Measurements from ENCODE around the gene NOL4.
"Not testable (repeated sequence)": the region's sequence is repeated elsewhere in the genome, so short reads cannot be mapped to it uniquely, and the experiment has no call there.

Gene NOL4

DNA sequence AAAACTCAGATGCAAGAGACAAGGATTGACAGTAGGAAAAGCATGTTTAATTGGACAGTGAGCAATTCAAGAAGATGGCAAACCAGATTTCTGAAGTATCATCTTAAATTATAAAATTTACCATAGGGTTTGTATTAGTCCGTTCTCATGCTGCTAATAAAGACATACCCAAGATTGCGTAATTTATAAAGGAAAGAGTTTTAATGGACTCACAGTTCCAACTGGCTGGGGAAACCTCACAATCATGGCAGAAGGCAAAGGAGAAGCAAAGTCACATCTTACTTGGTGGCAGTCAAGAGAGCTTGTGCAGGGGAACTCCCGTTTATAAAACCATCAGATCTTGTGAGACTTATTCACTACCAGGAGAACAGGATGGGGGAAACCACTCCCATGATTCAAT lies 24.0 kb upstream of the NOL4 start:
- Histone ChIP-seq H2BK120ac (ENCODE audit: low read depth, low read length) (no peak overlapping the region), H3K79me2 (ENCODE audit: control insufficient read depth, insufficient read depth, low read length) (no peaks in the 10 kb centered on the region), H3K79me1 (ENCODE audit: low read length) (no peaks in the 10 kb centered on the region), H3K18ac (ENCODE audit: low read length) (no peak overlapping the region), H3K4ac (ENCODE audit: low read depth, low read length) (no peak overlapping the region), H2AK5ac (ENCODE audit: low read length) (no peak overlapping the region), H3K4me1 (ENCODE audit: control insufficient read depth, low read depth, low read length) (no peaks in the 10 kb centered on the region), H3K27me3 (ENCODE audit: insufficient read depth, low read length, poor library complexity) (no peaks in the 10 kb centered on the region), H3K56ac (ENCODE audit: low read length) (no peak overlapping the region), H3K27ac (ENCODE audit: low read depth, low read length) (no peak overlapping the region), H2BK15ac (replicated peaks; ENCODE audit: low read depth) (no peak overlapping the region), H3K9ac (ENCODE audit: low read length) (no peak overlapping the region), H3K4me2 (ENCODE audit: low read length) (no peak overlapping the region), H3K23ac (ENCODE audit: low read length) (no peak overlapping the region), H4K5ac (ENCODE audit: low read length) (no peak overlapping the region), H3K4me3 (ENCODE audit: low read length) (no peak overlapping the region), H4K8ac (ENCODE audit: low read depth, low read length) (no peak overlapping the region), H3K36me3 (ENCODE audit: control insufficient read depth, insufficient read depth, low read length) (no peaks in the 10 kb centered on the region), H2BK5ac (ENCODE audit: low read length) (no peak overlapping the region)
- no peak for DNase-seq
- WGBS (ENCODE audit: extremely low coverage, insufficient coverage, low lambda C conversion rate): no CpG with 5 or more reads among the region's 3 CpGs

DNA sequence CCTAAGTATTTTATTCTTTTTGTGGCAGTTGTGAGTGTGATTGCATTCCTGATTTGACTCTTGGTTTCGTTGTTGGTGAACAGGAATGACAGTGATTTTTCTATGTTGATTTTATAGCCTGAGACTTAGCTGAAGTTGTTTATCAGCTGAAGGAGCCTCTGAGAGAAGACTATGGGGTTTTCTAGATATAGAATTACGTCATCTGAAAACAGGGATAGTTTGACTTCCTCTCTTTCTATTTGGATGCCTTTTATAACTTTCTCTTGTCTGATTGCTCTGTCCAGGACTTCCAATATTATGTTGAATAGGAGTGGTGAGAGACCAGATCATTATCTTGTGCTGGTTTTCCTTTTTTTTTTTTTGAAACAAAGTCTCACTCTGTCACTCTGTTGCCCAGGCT lies 18.0 kb upstream of the NOL4 start:
- no peak for DNase-seq
- Histone ChIP-seq H3K9ac (ENCODE audit: low read length) (no peak overlapping the region), H3K36me3 (ENCODE audit: control insufficient read depth, insufficient read depth, low read length) (no peaks in the 10 kb centered on the region), H4K8ac (ENCODE audit: low read depth, low read length) (no peak overlapping the region), H3K79me2 (ENCODE audit: control insufficient read depth, insufficient read depth, low read length) (no peaks in the 10 kb centered on the region), H3K4me3 (ENCODE audit: low read length) (no peak overlapping the region), H2BK5ac (ENCODE audit: low read length) (no peak overlapping the region), H2BK15ac (replicated peaks; ENCODE audit: low read depth) (no peak overlapping the region), H3K27ac (ENCODE audit: low read depth, low read length) (no peak overlapping the region), H3K27me3 (ENCODE audit: insufficient read depth, low read length, poor library complexity) (no peaks in the 10 kb centered on the region), H2AK5ac (ENCODE audit: low read length) (no peak overlapping the region), H4K5ac (ENCODE audit: low read length) (no peak overlapping the region), H3K56ac (ENCODE audit: low read length) (no peak overlapping the region), H3K23ac (ENCODE audit: low read length) (no peak overlapping the region), H3K18ac (ENCODE audit: low read length) (no peak overlapping the region), H3K4me2 (ENCODE audit: low read length) (no peak overlapping the region), H3K4ac (ENCODE audit: low read depth, low read length) (no peak overlapping the region), H3K79me1 (ENCODE audit: low read length) (no peaks in the 10 kb centered on the region), H2BK120ac (ENCODE audit: low read depth, low read length) (no peak overlapping the region), H3K4me1 (ENCODE audit: control insufficient read depth, low read depth, low read length) (no peaks in the 10 kb centered on the region)
- WGBS (ENCODE audit: extremely low coverage, insufficient coverage, low lambda C conversion rate): no CpG with 5 or more reads among the region's 2 CpGs

DNA sequence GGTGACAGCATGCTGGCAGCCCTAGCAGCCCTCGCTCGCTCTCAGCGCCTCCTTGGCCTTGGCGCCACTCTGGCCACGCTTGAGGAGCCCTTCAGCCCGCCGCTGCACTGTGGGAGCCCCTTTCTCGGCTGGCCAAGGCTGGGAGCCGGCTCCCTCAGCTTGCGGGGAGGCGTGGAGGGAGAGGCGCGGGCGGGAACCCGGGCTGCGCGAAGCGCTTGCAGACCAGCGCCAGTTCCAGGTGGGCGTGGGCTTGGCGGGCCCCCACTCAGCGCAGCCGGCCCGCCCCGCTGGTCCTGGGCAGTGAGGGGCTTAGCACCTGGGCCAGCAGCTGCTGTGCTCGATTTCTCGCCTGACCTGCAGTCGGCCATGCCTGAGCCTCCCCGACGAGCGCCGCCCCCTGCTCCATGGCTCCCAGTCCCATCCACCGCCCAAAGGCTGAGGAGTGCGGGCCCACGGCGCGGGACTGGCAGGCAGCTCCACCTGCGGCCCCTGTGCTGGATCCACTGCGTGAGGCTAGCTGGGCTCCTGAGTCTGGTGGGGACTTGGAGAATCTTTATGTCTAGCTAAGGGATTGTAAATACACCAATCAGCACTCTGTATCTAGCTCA lies 9.2 kb upstream of the NOL4 start:
- H3K18ac ChIP-seq (ENCODE audit: low read length); H3K4me3 ChIP-seq (ENCODE audit: low read length); H3K4me1 ChIP-seq (ENCODE audit: control insufficient read depth, low read depth, low read length); H2AK5ac ChIP-seq (ENCODE audit: low read length); DNase-seq; H2BK5ac ChIP-seq (ENCODE audit: low read length); H3K79me2 ChIP-seq (ENCODE audit: control insufficient read depth, insufficient read depth, low read length); H2BK15ac ChIP-seq (replicated peaks; ENCODE audit: low read depth); H3K23ac ChIP-seq (ENCODE audit: low read length); H3K27me3 ChIP-seq (ENCODE audit: insufficient read depth, low read length, poor library complexity); H4K8ac ChIP-seq (ENCODE audit: low read depth, low read length); H3K27ac ChIP-seq (ENCODE audit: low read depth, low read length); H4K5ac ChIP-seq (ENCODE audit: low read length); H3K4ac ChIP-seq (ENCODE audit: low read depth, low read length); H3K9ac ChIP-seq (ENCODE audit: low read length); H3K56ac ChIP-seq (ENCODE audit: low read length); H3K79me1 ChIP-seq (ENCODE audit: low read length); H3K4me2 ChIP-seq (ENCODE audit: low read length); H3K36me3 ChIP-seq (ENCODE audit: control insufficient read depth, insufficient read depth, low read length); H2BK120ac ChIP-seq (ENCODE audit: low read depth, low read length): not testable (repeated sequence)
- WGBS (ENCODE audit: extremely low coverage, insufficient coverage, low lambda C conversion rate): no CpG with 5 or more reads among the region's 39 CpGs

DNA sequence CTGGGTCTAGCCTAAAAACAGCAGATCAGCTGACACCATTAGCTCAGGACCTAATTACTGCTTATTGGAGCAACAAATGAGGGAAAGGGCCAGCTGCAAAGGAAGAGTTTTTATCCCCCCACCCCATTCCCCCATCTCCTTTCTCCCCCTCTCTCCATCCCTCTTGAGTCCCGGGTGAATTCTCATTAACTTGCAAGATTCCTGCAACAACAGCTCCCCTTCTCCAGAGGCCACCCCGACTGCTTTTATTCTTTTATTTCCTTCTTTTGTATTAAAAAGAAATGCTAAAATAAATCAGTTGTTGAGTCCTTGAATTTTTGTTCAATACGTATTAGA lies 473 bp upstream of the NOL4 start:
- Histone ChIP-seq H3K36me3 (ENCODE audit: control insufficient read depth, insufficient read depth, low read length) (no peaks in the 10 kb centered on the region), H3K27ac (ENCODE audit: low read depth, low read length) (no peak overlapping the region), H3K56ac (ENCODE audit: low read length) (no peak overlapping the region), H3K27me3 (ENCODE audit: insufficient read depth, low read length, poor library complexity) (peaks cover 2% of the 10 kb centered on the region), H2AK5ac (ENCODE audit: low read length) (no peak overlapping the region), H3K9ac (ENCODE audit: low read length) (no peak overlapping the region), H3K18ac (ENCODE audit: low read length) (no peak overlapping the region), H2BK15ac (replicated peaks; ENCODE audit: low read depth) (no peak overlapping the region), H3K4me1 (ENCODE audit: control insufficient read depth, low read depth, low read length) (no peaks in the 10 kb centered on the region), H4K5ac (ENCODE audit: low read length) (no peak overlapping the region), H3K23ac (ENCODE audit: low read length) (no peak overlapping the region), H3K4me3 (ENCODE audit: low read length) (no peak overlapping the region), H2BK120ac (ENCODE audit: low read depth, low read length) (no peak overlapping the region), H3K4me2 (ENCODE audit: low read length) (no peak overlapping the region), H3K4ac (ENCODE audit: low read depth, low read length) (no peak overlapping the region), H4K8ac (ENCODE audit: low read depth, low read length) (no peak overlapping the region), H3K79me1 (ENCODE audit: low read length) (no peaks in the 10 kb centered on the region), H3K79me2 (ENCODE audit: control insufficient read depth, insufficient read depth, low read length) (no peaks in the 10 kb centered on the region), H2BK5ac (ENCODE audit: low read length) (no peak overlapping the region)
- no CpG with 5 or more reads among the region's 3 CpGs for WGBS (ENCODE audit: extremely low coverage, insufficient coverage, low lambda C conversion rate)
- DNase-seq: no peak

DNA sequence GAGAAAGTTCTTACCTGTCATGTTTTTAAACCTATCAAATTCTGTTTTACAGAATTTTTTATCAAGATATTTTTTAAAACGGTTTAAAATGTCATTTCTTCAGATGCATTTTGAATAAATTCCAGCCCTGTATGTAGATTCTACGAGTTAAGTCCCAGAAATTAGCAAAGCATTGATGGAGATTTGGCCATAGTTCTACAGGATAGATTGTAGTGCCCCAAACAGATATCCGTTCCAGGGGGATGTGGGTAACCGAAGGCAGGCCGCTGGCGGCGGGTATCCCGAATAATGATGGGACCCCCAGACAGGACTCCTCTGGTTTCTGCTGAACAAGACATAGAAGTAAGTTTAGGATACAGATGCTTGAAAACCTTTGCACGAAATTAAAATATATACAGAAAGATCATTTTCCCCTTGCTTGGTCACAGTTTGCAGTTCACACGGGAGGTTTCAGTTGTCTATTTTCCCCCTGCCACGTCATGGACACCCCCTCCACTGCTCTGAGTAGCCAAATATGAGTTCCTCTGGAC lies 755 bp downstream of the NOL4 start:
- Histone ChIP-seq H3K23ac (ENCODE audit: low read length) (no peak overlapping the region), H3K4me2 (ENCODE audit: low read length) (peak overlapping the region; percentile 99), H3K36me3 (ENCODE audit: control insufficient read depth, insufficient read depth, low read length) (no peaks in the 10 kb centered on the region), H3K79me2 (ENCODE audit: control insufficient read depth, insufficient read depth, low read length) (no peaks in the 10 kb centered on the region), H3K56ac (ENCODE audit: low read length) (no peak overlapping the region), H2BK120ac (ENCODE audit: low read depth, low read length) (no peak overlapping the region), H3K4ac (ENCODE audit: low read depth, low read length) (no peak overlapping the region), H3K27ac (ENCODE audit: low read depth, low read length) (no peak overlapping the region), H4K8ac (ENCODE audit: low read depth, low read length) (no peak overlapping the region), H3K9ac (ENCODE audit: low read length) (no peak overlapping the region), H3K4me3 (ENCODE audit: low read length) (peak overlapping the region; percentile 57), H3K18ac (ENCODE audit: low read length) (no peak overlapping the region), H2BK15ac (replicated peaks; ENCODE audit: low read depth) (no peak overlapping the region), H2BK5ac (ENCODE audit: low read length) (no peak overlapping the region), H3K79me1 (ENCODE audit: low read length) (no peaks in the 10 kb centered on the region), H3K27me3 (ENCODE audit: insufficient read depth, low read length, poor library complexity) (peaks cover 2% of the 10 kb centered on the region), H2AK5ac (ENCODE audit: low read length) (no peak overlapping the region), H4K5ac (ENCODE audit: low read length) (no peak overlapping the region), H3K4me1 (ENCODE audit: control insufficient read depth, low read depth, low read length) (no peaks in the 10 kb centered on the region)
- WGBS (ENCODE audit: extremely low coverage, insufficient coverage, low lambda C conversion rate): no CpG with 5 or more reads among the region's 11 CpGs
- DNase-seq: no peak
